SIG-M5 treated with dmso at 0.1 percent for 504 hours (cell line): ENCODE measurements around the gene NPW.
"Not testable (repeated sequence)": the region's sequence is repeated elsewhere in the genome, so short reads cannot be mapped to it uniquely, and the experiment has no call there.

Experiments used
- DNase-seq: peaks from one replicate; lab custom pipeline; 2025; ENCODE audit not compliant: unreplicated experiment; lab: John Stamatoyannopoulos, UW

Gene NPW

DNA sequence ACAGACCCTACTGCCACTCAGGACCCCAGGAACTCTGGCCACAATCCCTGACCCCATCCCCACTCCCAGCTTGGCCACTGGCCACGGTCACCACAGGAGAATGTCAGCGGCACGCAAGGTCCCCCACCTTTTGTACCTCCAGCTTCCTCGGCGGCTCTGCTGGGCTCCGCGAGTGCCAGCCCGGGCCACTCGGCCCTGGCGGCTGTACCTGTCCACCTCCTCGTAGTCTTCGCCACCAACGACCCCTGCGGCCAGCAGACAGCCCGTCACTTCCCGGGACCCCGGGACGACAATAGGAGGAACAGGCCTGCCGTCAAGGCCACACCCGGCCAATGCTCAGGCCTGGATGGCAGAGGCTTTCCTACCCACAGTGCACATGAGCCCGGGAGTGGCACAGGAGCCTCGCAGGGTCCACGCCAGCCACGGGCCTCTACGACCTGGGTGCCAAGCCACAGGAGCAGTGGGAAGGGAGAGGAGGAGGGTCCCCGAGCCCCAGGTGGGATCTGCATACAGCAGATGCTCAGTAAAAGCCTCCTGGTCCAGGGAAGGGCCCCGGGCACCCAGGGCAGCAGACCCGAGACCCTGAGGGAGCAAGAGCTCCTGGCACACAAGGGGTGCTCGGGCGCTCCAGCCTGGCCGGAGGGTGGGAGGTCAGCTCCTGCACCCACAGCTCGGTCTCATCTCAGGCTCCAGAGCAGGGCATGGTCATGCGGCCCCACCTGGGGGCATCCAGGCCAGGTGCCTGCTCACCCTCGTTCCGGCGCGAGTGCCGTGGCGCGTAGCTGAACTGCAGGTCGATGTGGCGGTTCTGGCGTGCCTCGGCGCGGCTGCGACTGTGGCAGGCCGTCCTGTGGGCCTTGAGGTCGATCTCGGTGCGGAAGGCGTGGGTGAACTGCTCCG, 17.9 kb upstream of the NPW start:
- no peak for DNase-seq

DNA sequence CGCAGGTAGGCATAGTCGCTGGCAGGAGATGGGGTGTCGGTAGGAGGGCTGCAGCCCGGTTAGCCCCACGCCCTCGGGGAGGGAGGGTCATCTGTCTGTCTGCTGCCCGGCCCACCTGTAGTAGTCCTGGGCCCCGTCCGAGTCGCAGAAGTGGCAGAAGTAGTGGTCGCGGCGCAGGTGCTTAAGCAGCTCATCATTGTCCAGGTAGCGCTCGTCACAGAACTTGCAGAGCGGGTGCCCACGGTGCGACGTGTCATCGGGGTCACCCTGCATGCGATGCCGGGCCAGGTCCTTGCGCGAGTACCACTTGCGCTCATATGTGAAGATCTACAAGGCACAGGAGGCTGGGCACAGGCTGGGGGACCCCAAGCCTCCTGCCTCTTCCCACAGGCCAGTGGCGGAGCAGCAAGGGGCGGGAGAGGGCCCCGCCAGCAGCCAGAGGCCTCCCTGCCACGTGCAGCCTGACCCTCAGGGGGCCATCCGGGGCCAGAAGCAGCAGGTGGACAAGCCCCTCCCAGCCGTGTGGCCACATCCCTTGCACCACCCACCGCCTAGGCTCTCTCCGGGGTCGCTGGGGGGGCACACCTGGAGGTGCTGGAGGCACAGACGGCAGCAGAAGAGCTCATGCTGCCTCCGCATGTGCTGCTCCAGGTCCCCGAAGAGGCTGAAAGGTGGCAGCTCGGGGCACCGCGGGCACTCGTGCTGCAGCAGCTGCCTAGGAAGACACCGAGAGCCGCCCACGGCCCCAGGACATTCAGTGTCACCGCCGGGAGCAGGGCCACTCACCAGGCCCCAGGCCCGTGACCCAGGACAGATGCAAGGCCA, 17.0 kb upstream of the NPW start:
- DNase-seq, result no peak

DNA sequence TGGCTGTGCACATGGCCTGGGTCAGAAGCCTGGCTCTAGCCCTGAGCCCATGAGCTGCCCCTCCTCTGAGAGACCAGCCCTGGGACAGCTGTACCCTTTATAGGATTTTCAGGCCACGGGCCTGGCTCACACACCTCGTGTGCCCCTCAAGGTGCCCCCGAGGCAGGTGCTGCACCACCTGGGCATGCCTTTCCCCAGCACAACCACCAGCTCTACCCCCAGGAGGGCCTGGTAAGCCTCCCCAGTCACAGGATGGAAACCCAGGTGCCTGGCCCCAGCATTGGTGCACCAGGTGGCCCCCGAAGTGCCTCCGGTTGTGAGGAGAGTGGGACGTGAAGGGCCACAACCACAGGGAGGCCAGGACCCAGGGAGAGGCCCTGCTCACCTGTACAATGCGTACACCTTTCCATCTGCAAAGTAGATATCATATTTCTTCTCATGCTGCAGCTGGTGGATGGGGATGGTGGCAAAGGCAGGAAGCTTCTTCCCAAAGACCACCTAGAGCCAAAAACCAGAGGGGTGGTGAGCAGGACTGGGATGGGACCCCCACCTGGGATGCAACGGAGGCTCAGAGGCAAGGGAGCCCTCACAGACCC, 16.3 kb upstream of the NPW start:
- DNase-seq, result no peak

DNA sequence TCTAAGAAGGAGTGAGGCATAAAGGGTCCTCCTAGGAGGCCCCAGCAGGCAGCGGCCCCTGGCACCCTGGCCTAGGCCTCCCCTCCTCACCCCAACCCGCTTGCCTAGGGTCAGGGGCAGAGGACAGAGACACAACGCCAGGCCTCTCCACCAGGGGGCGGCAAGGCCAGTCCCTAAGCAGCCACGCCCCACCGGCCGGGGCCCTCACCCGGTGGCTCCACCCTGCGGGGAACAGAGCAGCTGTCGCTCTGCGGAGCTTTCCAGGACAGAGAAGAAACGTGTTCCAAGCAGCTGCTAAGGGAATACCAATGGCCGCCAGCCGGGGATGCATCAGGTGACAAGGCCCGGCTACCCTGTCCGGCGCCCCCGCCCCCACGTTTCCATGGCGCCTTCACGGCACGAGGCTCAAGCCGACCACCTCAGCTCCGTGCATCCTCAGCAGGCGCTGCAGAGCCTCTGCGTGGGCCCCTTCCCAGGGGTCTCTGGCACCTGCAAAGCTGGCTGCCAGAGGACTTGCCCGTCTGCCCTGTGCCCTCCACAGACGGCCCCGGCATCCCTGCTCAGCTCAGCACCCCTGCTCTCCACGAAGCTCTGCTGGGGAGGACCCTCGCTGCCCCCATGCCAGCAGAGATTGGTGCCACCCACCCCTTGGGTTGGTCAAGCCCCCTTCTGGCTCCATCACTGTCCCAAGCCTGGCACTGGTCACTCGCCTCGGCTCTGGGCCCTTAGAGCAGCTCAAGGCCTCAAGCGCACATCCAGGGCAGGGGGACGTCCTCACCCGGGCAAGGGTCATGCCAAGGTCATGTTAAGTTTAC, 15.6 kb upstream of the NPW start:
- DNase-seq, result peak; percentile 85

DNA sequence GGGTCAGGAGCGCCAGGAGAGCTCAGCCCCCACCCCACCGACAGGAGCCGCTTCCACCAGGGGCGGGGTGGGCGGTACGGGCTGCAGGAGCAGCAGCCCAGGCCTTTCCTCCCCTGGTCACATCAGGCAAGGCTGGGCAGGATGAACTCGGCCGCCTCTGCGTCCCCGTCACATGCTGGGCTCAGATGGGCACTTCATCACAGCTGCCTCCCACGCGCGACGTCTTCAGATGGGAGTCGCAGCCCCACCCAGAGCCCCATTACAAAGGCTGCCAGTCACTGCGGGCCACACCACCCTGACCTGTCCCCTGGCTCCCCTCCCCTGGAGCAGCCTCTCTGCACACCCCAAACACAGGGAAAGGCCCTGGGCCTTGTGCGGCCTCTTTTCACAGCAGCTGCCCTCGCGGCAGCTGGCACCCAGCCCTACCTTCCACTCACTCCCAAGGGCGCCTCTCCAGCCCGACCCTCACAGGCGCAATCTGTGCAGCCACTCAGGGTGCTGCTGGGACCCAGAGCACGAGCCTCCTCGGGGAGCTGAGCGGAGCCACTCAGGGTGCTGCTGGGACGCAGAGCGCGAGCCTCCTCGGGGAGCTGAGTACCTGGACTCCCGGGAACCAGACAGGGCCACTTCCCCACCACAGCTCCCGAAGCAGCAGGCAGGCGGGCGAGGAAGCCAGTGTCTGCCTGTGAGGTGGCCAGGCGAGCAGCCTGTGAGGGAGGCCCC, 14.6 kb upstream of the NPW start:
- DNase-seq, result no peak

DNA sequence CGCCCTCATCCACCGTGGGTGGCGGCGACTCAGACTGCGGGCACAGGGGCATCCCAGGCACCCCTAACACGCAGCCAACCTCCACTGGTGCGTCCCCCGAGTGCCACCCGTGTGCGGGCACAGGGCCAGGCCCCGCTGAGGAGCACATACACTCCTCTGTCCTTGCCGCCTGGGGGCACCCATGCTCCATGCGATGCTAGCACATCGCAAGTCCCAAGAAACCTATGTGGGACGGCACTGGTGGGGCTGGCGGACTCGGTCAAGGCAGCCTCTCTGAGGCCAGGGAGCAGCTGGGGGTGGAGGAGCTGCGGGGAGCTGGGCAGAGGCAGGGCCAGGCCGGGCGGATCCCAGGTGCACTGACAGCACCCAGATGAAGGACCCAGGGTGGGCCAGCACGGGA, 13.9 kb upstream of the NPW start:
- DNase-seq, result no peak

DNA sequence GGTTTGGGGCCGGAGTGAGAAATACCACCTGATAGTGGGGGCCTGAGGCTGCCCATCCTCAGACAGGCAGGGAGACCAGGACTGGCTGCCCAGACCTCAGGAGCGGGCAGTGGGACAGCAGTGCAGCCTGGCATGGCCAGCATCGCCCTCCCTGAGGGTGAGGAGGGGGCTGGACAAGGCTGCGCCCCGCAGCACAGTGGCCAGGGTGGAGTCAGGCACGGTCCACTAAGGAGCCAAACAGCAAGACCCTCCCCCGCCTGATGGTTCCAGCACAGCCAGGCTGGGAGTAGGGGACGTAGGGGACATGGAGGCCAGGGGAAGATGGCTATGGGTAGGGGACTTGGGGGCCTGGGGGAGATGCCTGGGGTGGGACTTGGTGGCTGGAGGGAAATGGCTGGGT, 13.3 kb upstream of the NPW start:
- no peak for DNase-seq

DNA sequence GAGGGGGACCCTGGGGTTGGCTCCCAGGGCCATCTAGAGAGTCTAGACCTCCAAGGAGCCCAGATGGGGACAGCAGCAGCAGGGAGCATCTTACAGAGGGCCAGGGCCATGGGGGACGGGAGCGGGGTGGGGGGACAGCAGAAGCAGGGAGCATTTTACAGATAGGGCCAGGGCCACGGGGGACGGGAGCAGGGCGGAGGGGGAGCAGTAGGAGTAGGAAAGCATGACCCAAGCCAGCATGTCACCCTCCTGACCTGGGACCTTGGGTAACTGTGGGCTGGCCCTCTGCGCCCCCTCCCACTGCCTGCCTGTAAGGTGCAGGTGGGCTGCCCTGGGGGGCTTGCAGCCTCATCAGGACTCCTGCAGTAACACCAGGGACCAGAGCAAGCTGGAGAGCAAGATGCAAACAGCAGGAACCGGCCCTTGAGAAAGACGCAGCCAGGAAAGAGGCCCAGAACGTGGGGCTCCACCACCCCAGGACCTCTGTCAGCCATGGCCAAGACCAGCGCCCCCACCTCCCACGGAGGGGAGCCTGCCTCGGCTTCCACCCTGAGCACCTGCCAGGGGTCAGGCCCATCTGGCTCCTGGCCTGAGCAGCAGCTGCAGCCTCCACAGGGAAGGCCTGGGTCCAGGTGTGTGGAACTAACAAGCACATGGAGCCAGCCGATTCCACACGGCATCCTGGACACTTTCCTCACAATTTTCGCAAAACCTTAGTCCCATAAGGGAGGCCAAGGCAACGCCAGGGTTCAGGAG, 12.3 kb upstream of the NPW start:
- no peak for DNase-seq

DNA sequence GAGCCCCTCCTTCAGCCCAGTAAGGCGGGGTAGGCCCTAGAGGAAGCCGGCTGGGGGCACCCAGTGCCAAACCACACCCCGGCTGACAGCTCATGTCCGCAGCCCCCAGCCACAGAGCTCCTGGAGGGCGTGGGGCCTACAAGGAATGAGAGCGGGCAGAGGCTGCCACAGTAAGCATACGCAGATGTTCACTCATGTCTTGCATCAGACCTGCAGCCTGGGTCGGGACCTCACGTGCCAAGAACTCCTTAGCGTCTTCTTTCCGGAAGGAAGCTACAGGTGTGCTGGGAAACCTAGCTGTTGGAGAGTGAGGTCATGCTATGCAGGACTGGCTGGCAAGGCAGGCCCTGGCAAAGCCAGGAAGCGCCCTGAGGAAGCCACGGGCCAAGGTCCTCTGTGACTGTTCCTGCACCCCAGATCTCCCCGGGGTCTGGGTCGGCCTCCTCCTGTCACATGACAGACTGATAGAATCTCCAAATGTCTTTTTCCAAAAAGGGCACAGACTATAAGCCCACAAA, 11.5 kb upstream of the NPW start:
- peak; percentile 83 for DNase-seq

DNA sequence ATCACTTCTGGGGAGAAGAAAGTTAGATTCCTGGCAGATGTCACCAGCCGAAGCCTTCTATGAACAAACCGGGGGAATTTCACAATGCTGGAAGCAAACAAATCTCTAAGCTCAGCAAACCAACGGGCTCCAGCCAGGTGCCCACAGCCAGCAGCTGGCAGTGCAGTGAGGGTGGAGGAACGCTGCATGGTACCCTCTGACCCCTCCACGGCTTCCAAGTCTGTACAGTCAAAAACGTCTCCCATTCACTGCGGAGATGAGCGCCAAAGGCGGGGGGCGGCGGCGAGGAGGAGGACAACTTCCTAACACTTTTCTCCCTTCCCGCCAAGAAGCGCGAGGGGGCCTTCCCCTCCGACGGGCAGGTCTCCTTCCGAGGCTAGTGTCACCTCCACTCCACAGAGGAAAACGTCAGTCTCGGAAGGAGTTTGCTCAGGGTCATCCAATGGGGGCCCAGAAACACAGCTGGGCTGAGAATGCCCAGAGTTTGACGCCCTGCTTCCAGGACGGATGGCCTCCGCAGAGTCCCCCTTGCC, 10.9 kb upstream of the NPW start:
- DNase-seq, result peak; percentile 66

DNA sequence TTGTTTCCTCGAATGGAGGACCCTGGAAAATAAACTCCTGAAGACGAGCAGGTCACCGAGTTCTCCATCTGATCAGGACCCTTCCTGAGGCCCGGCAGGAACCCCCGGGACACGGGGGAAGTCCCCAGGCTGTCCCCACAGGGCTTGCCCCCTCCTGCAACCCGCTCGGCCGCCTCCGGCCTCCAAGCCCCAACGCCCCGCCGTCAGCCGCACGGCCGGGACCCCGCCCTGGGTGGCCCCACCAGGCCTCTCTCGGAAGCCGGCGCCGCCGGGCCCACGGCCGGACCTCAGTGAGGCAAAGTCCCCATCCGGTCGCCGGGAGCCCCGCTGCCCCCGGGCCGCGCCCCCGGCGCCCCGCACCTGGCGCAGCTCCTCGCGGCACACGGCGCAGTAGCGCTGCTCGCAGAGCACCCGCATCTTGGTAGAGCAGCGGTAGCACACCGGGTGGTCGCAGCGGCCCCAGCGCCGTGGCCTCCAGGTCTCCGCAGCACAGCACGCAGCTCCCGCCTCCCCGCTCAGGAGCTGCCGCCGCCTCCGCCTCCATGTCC, 10.3 kb upstream of the NPW start:
- DNase-seq, result no peak

DNA sequence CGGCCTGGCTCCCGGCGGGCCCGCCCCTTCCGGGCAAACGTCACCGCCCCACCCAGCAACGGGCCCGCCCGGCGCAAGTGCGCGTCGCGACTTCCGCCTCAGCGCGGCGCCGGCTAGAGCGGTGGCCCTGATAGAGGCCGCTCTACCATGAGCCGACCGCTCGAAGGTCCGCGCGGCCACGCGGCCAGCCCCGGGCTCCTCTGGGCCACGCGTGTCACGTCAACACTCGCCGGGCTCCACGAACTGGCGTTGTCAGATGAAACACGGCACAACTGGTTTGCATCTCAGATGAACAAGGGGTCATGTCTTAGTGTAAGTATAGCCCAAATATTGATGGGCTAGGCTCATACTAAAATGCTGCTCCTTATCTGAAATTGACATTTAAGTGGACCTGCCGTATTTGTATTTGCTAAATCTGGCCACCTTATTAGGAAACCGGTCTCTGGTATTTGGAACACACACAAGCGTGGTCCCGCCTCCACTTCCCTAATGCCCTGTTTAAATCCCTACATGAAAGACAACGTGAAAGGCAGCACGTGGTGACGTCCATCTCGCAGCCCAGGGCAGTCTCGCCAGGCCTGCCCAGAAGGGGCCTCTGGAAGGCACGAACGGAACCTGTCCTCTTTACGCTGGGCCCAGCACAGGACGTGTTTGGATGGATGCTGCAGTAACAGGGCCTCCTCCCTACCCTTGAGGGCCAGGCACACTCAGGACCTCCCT, 9.6 kb upstream of the NPW start, which contains the start of gene ZNF598:
Gene ZNF598 (minus strand): TSS at position 31 of the 720 bp plus-strand sequence.
- peak; percentile 63 for DNase-seq

DNA sequence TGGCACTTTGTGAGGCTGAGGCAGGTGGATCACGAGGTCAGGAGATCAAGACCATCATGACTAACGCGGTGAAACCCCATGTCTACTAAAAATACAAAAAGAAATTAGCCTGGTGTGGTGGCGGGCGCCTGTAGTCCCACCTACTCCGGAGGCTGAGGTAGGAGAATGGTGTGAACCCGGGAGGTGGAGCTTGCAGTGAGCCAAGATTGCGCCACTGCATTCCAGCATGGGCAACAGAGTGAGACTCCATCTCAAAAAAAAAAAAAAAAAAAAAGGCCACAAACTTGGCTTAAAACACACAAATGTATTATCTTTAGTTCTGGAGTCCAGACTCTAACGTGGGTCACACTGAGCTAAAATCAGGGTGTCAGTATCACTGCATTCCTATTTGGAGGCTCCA, 7.9 kb upstream of the NPW start:
- not testable (repeated sequence) for DNase-seq

DNA sequence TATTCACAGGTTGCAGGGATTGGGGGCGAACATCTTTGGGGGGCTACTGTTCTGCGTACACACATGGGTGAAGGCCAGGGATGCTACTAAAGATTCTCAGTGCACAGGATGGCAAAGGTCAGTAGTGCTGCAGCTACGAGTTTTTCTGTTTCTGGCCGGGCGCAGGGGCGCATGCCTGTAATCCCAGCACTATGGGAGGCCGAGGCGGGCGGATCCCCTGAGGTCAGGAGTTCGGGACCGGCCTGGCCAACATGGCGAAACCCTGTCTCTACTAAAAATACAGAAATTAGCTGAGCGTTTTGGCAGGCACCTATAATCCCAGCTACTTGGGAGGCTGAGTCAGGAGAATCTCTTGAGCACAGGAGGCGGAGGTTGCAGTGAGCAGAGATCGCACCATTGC, 6.1 kb upstream of the NPW start:
- no peak for DNase-seq

DNA sequence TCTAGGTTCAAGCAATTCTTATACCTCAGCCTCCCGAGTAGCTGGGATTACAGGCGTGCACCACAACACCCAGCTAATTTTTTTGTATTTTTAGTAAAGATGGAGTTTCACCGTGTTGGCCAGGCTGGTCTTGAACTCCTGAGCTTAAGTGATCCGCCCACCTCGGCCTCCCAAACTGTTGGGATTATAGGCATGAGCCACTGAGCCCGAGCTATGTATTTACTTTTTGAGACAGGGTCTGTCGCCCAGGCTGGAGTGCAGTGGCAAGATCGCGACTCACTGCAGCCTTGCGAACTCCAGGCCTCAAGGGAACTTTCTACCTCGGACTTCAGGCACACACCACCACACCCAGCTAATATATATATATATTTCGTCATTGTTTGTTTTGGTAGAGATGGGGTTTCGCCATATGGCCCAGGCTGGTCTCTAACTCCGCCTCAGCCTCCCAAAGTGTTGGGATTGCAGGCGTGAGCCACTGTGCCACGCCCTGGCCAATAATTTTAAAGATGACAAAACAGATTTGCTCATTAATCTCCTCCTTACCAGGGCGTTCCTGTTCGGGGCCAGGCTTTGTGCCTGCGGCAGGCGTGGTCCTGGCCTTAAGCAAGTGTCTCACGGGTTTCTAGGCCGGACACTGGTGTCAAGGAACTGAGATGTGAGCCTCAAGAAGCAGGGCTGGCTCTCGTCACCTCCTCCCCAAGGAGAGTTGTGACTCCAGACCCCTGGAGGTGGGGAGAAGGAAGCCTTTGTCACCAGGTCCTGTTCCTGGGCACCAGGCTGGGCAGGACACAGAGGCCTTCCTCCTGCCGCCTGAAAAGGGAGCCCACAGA, 4.3 kb upstream of the NPW start:
- DNase-seq, result peak; percentile 93

DNA sequence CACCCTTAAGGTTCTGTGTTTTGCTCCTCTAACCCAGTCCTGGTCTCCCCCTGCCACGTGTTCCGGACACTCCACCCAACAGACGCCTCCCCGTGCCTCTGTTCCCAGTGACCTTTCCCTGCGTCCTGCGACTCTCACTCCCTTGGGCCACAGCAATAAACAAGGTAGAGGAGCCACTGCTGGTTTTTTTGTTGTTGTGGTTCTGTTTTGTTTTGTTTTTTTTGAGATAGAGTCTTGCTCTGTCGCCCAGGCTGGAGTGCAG, 3.7 kb upstream of the NPW start:
- DNase-seq, result no peak

DNA sequence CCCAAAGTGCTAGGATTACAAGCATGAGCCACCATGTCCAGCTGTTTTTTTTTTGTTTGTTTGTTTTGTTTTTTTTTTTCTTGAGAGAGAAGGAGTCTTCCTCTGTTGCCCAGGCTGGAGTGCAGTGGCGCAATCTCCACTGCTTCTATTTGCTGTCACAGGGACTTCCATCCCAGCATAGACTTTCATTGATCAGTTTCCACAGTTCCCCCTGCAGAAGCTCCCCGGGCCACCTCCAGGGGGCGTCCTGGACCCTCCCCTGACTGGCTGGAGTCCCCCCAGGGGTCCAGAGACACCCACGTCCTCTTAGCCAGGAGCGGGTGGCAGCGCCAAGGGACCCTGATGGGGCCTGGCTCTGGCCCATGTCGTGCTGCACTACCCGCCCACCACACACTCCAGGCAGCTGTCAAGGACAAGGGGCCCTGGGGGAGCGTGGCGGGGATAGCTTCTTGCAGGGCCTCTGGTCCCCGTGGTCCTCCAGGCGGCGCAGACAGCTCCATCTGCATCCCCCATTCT, 3.1 kb upstream of the NPW start:
- DNase-seq, result peak; percentile 49
